Measurements from ENCODE around the gene MRM2. TPM values are rescaled to one million over a fixed set of nuclear protein-coding genes. Genes with fewer than 3 reads are reported as not detected.

The MRM2 gene
- polyA plus RNA-seq, 3 donors = 9.2 to 32.5 (median 26.7) TPM

GRCh38 chr7:2229467-2229866 lies 12.5 kb downstream of the MRM2 start:
- H3K79me2 ChIP-seq (ENCODE audit: insufficient read depth, low read length) = peaks cover 45% of the 10 kb centered on the region
- H4K20me1 ChIP-seq (ENCODE audit: insufficient read depth, low read length) = peaks cover 23% of the 10 kb centered on the region
- Mint-ChIP-seq H3K27ac (peak overlapping the region in 1 of 7 donors; percentile 67), H3K4me1 (peaks cover 29% of the 10 kb centered on the region), H3K27me3 (ENCODE audit: low read depth in 3 of 3) (no peaks in the 10 kb centered on the region), H3K36me3 (peaks cover 52 to 61% of the 10 kb centered on the region in 2 donors), H3K4me3 (no peak overlapping the region), H3K9me3 (peaks cover 0 to 2% (median 0%) of the 10 kb centered on the region in 7 donors)
- no peak overlapping the region for H3K4me3 ChIP-seq (replicated peaks in 1 of 3; ENCODE audit: low read depth in 2 of 3, low read length in 3 of 3)
- no peak overlapping the region for H2AFZ ChIP-seq (ENCODE audit: insufficient read depth, low read depth, low read length, poor library complexity, severe bottlenecking)
- no peak overlapping the region for H3K27ac ChIP-seq (ENCODE audit: low read depth in 1 of 2, low read length in 2 of 2)
- H3K27me3 ChIP-seq (ENCODE audit: control insufficient read depth in 2 of 2, insufficient read depth in 2 of 2, low read length in 2 of 2) = no peaks in the 10 kb centered on the region
- WGBS (ENCODE audit: insufficient coverage) = 97% methylated on average over 6 of the region's 7 CpGs
- TF ChIP-seq, protein P1, sequence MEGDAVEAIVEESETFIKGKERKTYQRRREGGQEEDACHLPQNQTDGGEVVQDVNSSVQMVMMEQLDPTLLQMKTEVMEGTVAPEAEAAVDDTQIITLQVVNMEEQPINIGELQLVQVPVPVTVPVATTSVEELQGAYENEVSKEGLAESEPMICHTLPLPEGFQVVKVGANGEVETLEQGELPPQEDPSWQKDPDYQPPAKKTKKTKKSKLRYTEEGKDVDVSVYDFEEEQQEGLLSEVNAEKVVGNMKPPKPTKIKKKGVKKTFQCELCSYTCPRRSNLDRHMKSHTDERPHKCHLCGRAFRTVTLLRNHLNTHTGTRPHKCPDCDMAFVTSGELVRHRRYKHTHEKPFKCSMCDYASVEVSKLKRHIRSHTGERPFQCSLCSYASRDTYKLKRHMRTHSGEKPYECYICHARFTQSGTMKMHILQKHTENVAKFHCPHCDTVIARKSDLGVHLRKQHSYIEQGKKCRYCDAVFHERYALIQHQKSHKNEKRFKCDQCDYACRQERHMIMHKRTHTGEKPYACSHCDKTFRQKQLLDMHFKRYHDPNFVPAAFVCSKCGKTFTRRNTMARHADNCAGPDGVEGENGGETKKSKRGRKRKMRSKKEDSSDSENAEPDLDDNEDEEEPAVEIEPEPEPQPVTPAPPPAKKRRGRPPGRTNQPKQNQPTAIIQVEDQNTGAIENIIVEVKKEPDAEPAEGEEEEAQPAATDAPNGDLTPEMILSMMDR (IDR thresholded peaks at IDR 0.05) = no peak
- no peak overlapping the region for H3K4me2 ChIP-seq (replicated peaks; ENCODE audit: extremely low read depth, low read length, poor library complexity, severe bottlenecking)
- H3K4me1 ChIP-seq (ENCODE audit: control insufficient read depth in 1 of 2, insufficient read depth in 2 of 2, low read length in 2 of 2) = peaks cover 13 to 24% of the 10 kb centered on the region in 2 donors
- intact Hi-C loops (cut with micrococcal nuclease) = no loop called here
- no peaks in the 10 kb centered on the region for H3K9me3 ChIP-seq (replicated peaks in 1 of 2; ENCODE audit: control insufficient read depth in 1 of 2, insufficient read depth in 1 of 2, low read length in 2 of 2)
- peaks cover 49 to 64% of the 10 kb centered on the region in 2 donors for H3K36me3 ChIP-seq (replicated peaks in 1 of 2; ENCODE audit: control insufficient read depth in 1 of 2, insufficient read depth in 2 of 2, low read length in 2 of 2)
- no peak overlapping the region for H3K9ac ChIP-seq (ENCODE audit: insufficient read depth, low read length, poor library complexity, severe bottlenecking)
- DNase-seq = no peak

- Mint-ChIP-seq H3K27me3 (ENCODE audit: low read depth in 3 of 3) (no peaks in the 10 kb centered on the region), H3K36me3 (peaks cover 54 to 63% of the 10 kb centered on the region in 2 donors), H3K4me1 (peaks cover 29% of the 10 kb centered on the region), H3K9me3 (peaks cover 0 to 2% (median 0%) of the 10 kb centered on the region in 7 donors), H3K27ac (peak overlapping the region in 1 of 7 donors; percentile 24), H3K4me3 (no peak overlapping the region)
- H3K9ac ChIP-seq (ENCODE audit: insufficient read depth, low read length, poor library complexity, severe bottlenecking) = no peak overlapping the region
- peaks cover 50 to 64% of the 10 kb centered on the region in 2 donors for H3K36me3 ChIP-seq (replicated peaks in 1 of 2; ENCODE audit: control insufficient read depth in 1 of 2, insufficient read depth in 2 of 2, low read length in 2 of 2)
- H3K9me3 ChIP-seq (replicated peaks in 1 of 2; ENCODE audit: control insufficient read depth in 1 of 2, insufficient read depth in 1 of 2, low read length in 2 of 2) = no peaks in the 10 kb centered on the region
- peaks cover 13 to 24% of the 10 kb centered on the region in 2 donors for H3K4me1 ChIP-seq (ENCODE audit: control insufficient read depth in 1 of 2, insufficient read depth in 2 of 2, low read length in 2 of 2)
- no peak overlapping the region for H2AFZ ChIP-seq (ENCODE audit: insufficient read depth, low read depth, low read length, poor library complexity, severe bottlenecking)
- peaks cover 23% of the 10 kb centered on the region for H4K20me1 ChIP-seq (ENCODE audit: insufficient read depth, low read length)
- no peak for DNase-seq
- H3K4me3 ChIP-seq (replicated peaks in 1 of 3; ENCODE audit: low read depth in 2 of 3, low read length in 3 of 3) = no peak overlapping the region
- peaks cover 45% of the 10 kb centered on the region for H3K79me2 ChIP-seq (ENCODE audit: insufficient read depth, low read length)
- 100% methylated on average over 6 of the region's 8 CpGs for WGBS (ENCODE audit: insufficient coverage)
- intact Hi-C loops (cut with micrococcal nuclease) = no loop called here
- H3K27ac ChIP-seq (ENCODE audit: low read depth in 1 of 2, low read length in 2 of 2) = no peak overlapping the region
- no peak overlapping the region for H3K4me2 ChIP-seq (replicated peaks; ENCODE audit: extremely low read depth, low read length, poor library complexity, severe bottlenecking)
- TF ChIP-seq, protein P1 (IDR thresholded peaks at IDR 0.05) = no peak
- H3K27me3 ChIP-seq (ENCODE audit: control insufficient read depth in 2 of 2, insufficient read depth in 2 of 2, low read length in 2 of 2) = no peaks in the 10 kb centered on the region
Measured at GRCh38 chr7:2228921-2229320, 13.1 kb downstream of the MRM2 start.
